Lower lobe of right lung (tissue), 2 donors: ENCODE results near the gene GLDC. TPM values are rescaled to one million over a fixed set of nuclear protein-coding genes. Genes with fewer than 3 reads are reported as not detected.

Source experiments
- ATAC-seq, 2 donors: fragments of 200-7000 bp; cut with Tn5 transposase; one replicate each; pipeline ENCODE4 v1.9.1; 2020 to 2022; ENCODE audit warnings: mild to moderate bottlenecking in 2 of 2, moderate library complexity in 2 of 2
- DNase-seq: peaks from one replicate; pipeline ENCODE4 v3.0.0-alpha.2; 2020
- H3K27ac ChIP-seq: fragments of 200-600 bp; one replicate; pipeline ENCODE4 v1.8.0; 2022
- H3K27me3 ChIP-seq: fragments of 200-600 bp; one replicate; pipeline ENCODE4 v1.8.0; 2022; ENCODE audit warnings: low read depth
- H3K36me3 ChIP-seq: fragments of 200-600 bp; one replicate; pipeline ENCODE4 v1.8.0; 2022; ENCODE audit warnings: mild to moderate bottlenecking
- H3K4me1 ChIP-seq: fragments of 200-600 bp; one replicate; pipeline ENCODE4 v1.8.0; 2022
- H3K4me3 ChIP-seq: fragments of 200-600 bp; one replicate; pipeline ENCODE4 v1.8.0; 2022; ENCODE audit warnings: mild to moderate bottlenecking
- H3K9me3 ChIP-seq: fragments of 200-600 bp; one replicate; pipeline ENCODE4 v1.8.0; 2022
- CTCF ChIP-seq: fragments of 200-600 bp; IDR thresholded peaks from one replicate; pipeline ENCODE4 v1.8.0; 2022; ENCODE audit warnings: antibody characterized with exemption, mild to moderate bottlenecking
- intact Hi-C: fragments of 100-400 bp; cut with DNase I; formaldehyde crosslinking; loops from one replicate; pipeline ENCODE4 v1.11.0; 2022
- total RNA-seq: library from RNA; stranded (reverse); fragmentation: NEBNext Ultra II Directional; extraction: Animal tissue kit (Norgen Biotek cat#: 25700); gene quantifications from one replicate; pipeline ENCODE4 v1.2.1, GENCODE V29; 2021
- donor health status: DM: no; HTN: yes; CAD: no; lungs with severe emphysema.

GLDC gene
- total RNA-seq, 1 donor from 2014 or later = 0.77 TPM

DNA sequence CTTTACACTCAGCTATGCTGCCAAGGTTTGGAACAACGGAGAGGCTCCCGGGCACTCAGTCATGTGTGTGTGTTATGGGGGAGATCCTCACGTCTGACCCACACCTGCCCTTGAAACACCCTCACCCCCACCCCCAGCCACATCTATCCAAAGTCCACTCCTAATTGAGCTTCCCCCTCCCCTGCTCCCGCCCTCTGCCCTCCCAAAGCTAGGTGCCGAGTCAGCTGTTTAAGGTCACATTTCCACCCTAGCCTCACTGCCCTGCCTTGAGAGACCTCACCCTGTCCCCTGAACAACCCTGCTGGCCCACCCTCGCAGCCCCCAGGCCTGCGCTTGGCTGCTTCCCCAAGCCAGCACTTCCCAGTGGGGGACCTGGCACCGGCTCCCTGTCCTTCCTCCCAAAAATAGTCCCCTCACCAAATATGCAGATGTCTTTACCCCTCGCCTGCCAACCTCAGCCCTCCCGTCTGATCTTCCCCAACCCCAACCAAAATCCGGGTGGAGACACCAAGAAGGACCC, 36.0 kb downstream of the GLDC start:
- no peaks in the 10 kb centered on the region for H3K27me3 ChIP-seq
- no peak for DNase-seq
- no peak for ATAC-seq
- no peak overlapping the region for H3K27ac ChIP-seq
- no peaks in the 10 kb centered on the region for H3K36me3 ChIP-seq
- no peaks in the 10 kb centered on the region for H3K9me3 ChIP-seq
- TF ChIP-seq CTCF = no peak
- intact Hi-C loops = no loop called here
- no peaks in the 10 kb centered on the region for H3K4me1 ChIP-seq
- H3K4me3 ChIP-seq = no peak overlapping the region

DNA sequence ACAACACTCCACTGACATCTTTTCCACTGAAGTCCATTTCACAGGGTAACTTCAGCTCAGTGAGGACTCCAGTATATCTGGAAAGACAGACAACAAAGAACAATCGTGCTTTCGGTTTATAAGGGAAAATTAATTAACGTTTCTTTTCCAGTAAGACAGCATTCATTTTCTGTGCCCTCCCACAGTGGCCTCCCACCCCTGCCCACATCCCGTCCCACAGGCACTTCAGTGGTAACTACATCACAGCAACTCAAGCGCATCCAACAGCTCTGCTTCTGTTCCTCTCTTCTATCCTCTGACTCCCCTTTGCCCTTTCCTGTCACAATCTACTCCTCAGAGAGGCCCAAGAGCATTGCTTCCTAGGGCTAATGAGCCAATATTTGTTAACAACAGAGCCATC, 40.3 kb downstream of the GLDC start:
- no peaks in the 10 kb centered on the region for H3K9me3 ChIP-seq
- no peak for DNase-seq
- no peak for TF ChIP-seq CTCF
- no peaks in the 10 kb centered on the region for H3K27me3 ChIP-seq
- no peak for ATAC-seq
- H3K27ac ChIP-seq = no peak overlapping the region
- H3K36me3 ChIP-seq = no peaks in the 10 kb centered on the region
- intact Hi-C loops = no loop called here
- no peak overlapping the region for H3K4me3 ChIP-seq
- no peaks in the 10 kb centered on the region for H3K4me1 ChIP-seq

GRCh38 chr9:6600426-6600825, 45.1 kb downstream of the GLDC start:
- Histone ChIP-seq H3K4me1 (no peaks in the 10 kb centered on the region), H3K27ac (no peak overlapping the region), H3K27me3 (no peaks in the 10 kb centered on the region), H3K9me3 (no peaks in the 10 kb centered on the region), H3K36me3 (no peaks in the 10 kb centered on the region), H3K4me3 (no peak overlapping the region)
- TF ChIP-seq CTCF = no peak
- no peak for ATAC-seq
- DNase-seq = no peak
- intact Hi-C loops = no loop called here

GRCh38 chr9:6600006-6600405, 45.5 kb downstream of the GLDC start:
- no peak for TF ChIP-seq CTCF
- ATAC-seq = no peak

DNA sequence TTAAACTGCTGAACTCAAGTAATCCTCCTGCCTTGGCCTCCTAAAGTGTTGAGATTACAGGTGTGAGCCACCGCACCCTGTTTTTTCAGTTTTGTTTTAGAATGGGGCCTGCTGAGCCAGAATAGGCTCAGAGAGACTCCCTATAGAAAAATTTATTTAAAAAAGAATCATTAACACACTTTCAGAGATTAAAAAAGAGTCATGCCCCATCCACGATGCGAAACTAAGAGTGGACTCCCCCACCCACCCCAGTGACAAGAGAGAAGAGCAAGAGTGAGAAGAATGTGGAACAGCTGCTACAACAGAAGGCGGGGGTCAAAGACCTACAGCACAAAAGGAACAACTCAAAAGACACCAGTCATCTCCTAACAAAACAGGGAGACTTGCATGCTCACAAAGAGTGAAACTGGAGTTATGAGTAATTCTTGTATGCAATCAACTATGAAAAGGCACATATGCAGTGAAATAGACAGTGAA, 47.2 kb downstream of the GLDC start:
- Histone ChIP-seq H3K27me3 (no peaks in the 10 kb centered on the region), H3K9me3 (no peaks in the 10 kb centered on the region), H3K27ac (no peak overlapping the region), H3K36me3 (no peaks in the 10 kb centered on the region), H3K4me1 (no peaks in the 10 kb centered on the region), H3K4me3 (no peak overlapping the region)
- ATAC-seq (peak; percentile 14 to 52), DNase-seq (no peak)
- intact Hi-C loops = no loop called here
- TF ChIP-seq CTCF = no peak

More at GRCh38 chr9:6600006-6600405, 45.5 kb downstream of the GLDC start:
- intact Hi-C loops = no loop called here
- H3K9me3 ChIP-seq = no peaks in the 10 kb centered on the region
- no peak overlapping the region for H3K4me3 ChIP-seq
- no peak overlapping the region for H3K27ac ChIP-seq
- no peak for DNase-seq
- no peaks in the 10 kb centered on the region for H3K27me3 ChIP-seq
- H3K36me3 ChIP-seq = no peaks in the 10 kb centered on the region
- H3K4me1 ChIP-seq = no peaks in the 10 kb centered on the region

DNA sequence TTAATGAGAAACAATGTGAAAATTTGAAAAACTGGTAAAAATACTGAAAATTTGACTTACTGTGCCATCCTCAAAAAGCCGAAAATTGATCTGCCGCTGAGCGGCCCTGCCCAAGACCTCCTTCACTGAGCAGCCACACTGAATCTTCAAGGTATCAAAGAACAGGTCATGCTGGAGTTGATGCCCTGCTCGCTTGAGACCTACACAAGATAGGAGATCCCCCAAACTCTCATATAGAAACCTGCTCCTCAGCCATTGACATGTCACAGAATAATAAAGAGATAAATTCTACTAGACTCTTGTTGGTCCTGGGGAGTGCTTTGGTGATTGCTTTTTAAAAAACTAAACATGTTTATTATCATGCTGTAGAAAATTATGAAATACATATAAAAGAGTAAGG, 52.7 kb downstream of the GLDC start:
- H3K4me1 ChIP-seq = no peaks in the 10 kb centered on the region
- no peak overlapping the region for H3K4me3 ChIP-seq
- ATAC-seq = no peak
- no peak for DNase-seq
- no peaks in the 10 kb centered on the region for H3K36me3 ChIP-seq
- no peaks in the 10 kb centered on the region for H3K27me3 ChIP-seq
- no peak for TF ChIP-seq CTCF
- intact Hi-C loops = no loop called here
- no peaks in the 10 kb centered on the region for H3K9me3 ChIP-seq
- H3K27ac ChIP-seq = no peak overlapping the region
